GM18507 (cell line): ENCODE data around the gene CREB3L2.
"Not testable (repeated sequence)": the region's sequence is repeated elsewhere in the genome, so short reads cannot be mapped to it uniquely, and the experiment has no call there.

Experiments used
- DNase-seq: peaks from one replicate; pipeline ENCODE4 v3.0.0; 2011; ENCODE audit warnings: low read depth; ENCODE audit not compliant: insufficient read length; ENCODE audit errors: extremely low spot score
- FAIRE-seq: peaks from 2 replicates; lab custom pipeline; 2011; peaks lifted over from hg19 to GRCh38; lab: Jason Lieb, UNC

CREB3L2 gene

DNA sequence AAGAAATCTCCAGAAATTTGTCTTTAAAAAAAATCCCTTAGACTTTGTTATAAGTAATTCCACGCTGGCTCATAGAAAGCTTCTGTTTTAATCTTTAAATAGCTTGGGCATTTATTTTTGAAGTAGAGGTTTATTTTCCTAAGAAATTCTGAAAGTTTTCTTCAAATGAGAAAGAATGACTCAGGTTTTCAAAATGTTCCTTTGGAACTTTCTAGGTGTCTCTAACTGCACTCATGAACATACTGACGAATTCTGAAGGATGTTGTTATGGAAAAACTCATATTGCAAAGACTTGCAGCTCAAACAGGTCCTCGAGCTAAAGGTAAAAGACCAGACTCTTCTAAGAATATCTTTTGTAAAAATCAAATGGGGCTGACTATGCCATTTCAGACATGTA lies 165.8 kb downstream of the CREB3L2 start:
- FAIRE-seq (no peak), DNase-seq (no peak)

- no peak for FAIRE-seq
- DNase-seq: no peak
Observed at GRCh38 chr7:137835486-137836112, 166.3 kb downstream of the CREB3L2 start.

GRCh38 chr7:137834552-137834951 lies 167.3 kb downstream of the CREB3L2 start:
- FAIRE-seq (no peak), DNase-seq (no peak)

DNA sequence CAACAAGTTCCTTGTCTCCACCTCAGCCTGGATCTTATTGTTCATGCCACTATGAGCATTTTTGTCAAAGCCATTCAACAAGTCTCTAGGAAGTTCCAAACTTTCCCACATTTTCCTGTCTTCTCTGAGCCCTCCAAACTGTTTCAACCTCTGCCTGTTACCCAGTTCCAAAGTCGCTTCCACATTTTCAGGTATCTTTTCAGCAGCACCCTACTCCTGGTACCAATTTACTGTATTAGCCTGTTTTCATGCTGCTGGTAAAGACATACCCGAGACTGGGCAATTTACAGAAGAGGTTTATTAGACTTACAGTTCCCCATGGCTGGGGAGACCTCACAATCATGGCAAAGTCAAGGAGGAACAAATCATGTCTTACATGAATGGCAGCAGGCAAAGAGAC lies 168.9 kb downstream of the CREB3L2 start:
- FAIRE-seq, DNase-seq: not testable (repeated sequence)

- DNase-seq (no peak), FAIRE-seq (no peak)
Observed at GRCh38 chr7:137832382-137832781, 169.5 kb downstream of the CREB3L2 start.

- FAIRE-seq, DNase-seq: not testable (repeated sequence)
Observed at GRCh38 chr7:137831555-137831954, 170.3 kb downstream of the CREB3L2 start.

GRCh38 chr7:137829337-137829992 lies 172.4 kb downstream of the CREB3L2 start:
- FAIRE-seq (no peak), DNase-seq (no peak)

- FAIRE-seq (no peak), DNase-seq (no peak)
Observed at GRCh38 chr7:137828456-137828855, 173.4 kb downstream of the CREB3L2 start.

- DNase-seq (no peak), FAIRE-seq (no peak)
Observed at GRCh38 chr7:137825489-137825888, 176.4 kb downstream of the CREB3L2 start.
